Neutrophil (primary cell): ENCODE data around the gene HJURP.

Experiments
- H3K27ac ChIP-seq: fragments of 200-600 bp; sonication (generic); 2 replicates; pipeline ENCODE4 v1.5.1; 2016; ENCODE audit warnings: mild to moderate bottlenecking, moderate library complexity
- H3K27me3 ChIP-seq: fragments of 200-600 bp; sonication (generic); 2 replicates; pipeline ENCODE4 v1.6.0; 2016; ENCODE audit warnings: mild to moderate bottlenecking
- H3K36me3 ChIP-seq: fragments of 200-600 bp; sonication (generic); 2 replicates; pipeline ENCODE4 v1.5.1; 2017
- H3K4me1 ChIP-seq, 2 experiments: fragments of 200-600 bp in 1 of 2; sonication (generic) in 1 of 2; 1 replicate in 1 of 2; 2 replicates in 1 of 2; pipeline versions ENCODE4 v1.5.1 to v1.6.1; 2013 to 2016; ENCODE audit warnings: low read depth in 1 of 2, low read length in 1 of 2, mild to moderate bottlenecking in 1 of 2, moderate library complexity in 1 of 2; ENCODE audit not compliant: control insufficient read depth in 1 of 2, insufficient read depth in 1 of 2
- H3K4me3 ChIP-seq, 2 experiments: fragments of 200-600 bp in 1 of 2; sonication (generic) in 1 of 2; 1 replicate in 1 of 2; 2 replicates in 1 of 2; pipeline ENCODE4 v1.5.1; 2013 to 2016; ENCODE audit warnings: low read depth in 1 of 2, low read length in 1 of 2, mild to moderate bottlenecking in 1 of 2, moderate library complexity in 1 of 2
- H3K9me3 ChIP-seq: fragments of 200-600 bp; sonication (generic); 2 replicates; pipeline ENCODE4 v1.5.1; 2016
- CTCF ChIP-seq: fragments of 200-600 bp; sonication (generic); IDR thresholded peaks from 2 replicates; pipeline ENCODE4 v1.5.1; 2016; ENCODE audit warnings: antibody characterized with exemption

Gene HJURP

DNA sequence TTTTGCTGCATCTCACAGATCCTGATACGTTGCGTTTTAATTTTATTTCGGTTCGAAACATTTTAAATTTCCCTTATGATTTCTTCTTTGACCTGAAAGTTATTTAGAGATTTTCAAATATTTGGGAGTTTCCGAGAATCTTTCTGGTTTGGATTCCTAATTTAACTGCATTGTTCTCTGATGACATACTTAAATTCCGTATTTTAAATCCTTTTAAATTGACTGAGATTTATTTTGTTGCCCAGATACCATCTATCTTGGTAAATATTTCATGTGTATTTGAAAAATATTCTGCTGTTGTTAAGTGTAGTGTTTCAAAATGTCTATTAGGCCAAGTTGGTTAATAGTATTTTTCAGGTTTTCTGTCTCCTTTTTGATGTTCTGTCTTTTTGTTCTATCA is 38.5 kb downstream of the HJURP start:
- Histone ChIP-seq H3K27me3 (peaks cover 9% of the 10 kb centered on the region), H3K9me3 (no peaks in the 10 kb centered on the region), H3K36me3 (no peaks in the 10 kb centered on the region), H3K4me3 (no peak overlapping the region), H3K4me1 (no peaks in the 10 kb centered on the region), H3K27ac (no peak overlapping the region)
- no peak for TF ChIP-seq CTCF

DNA sequence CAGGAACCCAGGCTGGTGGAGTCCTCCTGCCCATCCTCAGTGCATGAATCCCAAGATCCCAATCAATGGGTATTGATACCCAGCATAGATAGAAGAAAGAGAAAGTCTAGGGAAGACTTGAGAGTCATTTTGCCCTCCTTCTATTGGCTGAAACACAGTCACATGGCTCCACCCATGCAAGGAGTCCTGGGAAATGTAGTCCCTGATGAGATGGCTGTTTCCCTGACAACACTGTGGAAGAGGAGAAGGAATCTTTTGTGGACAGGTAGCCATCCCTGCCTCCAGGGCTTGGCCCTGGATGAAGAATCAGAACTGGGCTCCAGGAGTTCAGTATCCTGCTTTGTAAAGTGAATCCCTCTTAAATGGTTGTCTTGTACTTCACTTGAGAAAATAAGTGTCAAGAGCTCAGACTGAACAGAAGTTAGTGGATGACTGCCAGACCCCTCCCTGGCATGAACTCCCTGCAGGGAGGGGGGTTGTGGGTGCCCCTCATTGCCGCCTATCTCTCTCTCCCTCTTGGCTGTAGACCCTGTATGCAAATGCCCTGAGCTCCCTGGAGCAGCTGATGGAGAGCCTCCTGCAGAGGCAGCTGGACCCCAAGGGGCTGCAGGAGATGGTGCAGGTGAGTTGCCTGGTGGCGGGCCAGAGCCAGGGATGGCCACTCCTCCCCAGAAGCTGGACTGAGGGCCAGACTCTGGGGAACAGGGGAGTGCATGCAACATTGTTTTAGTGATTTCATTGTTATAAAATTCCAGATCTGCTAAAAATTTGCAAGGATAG is 40.1 kb downstream of the HJURP start:
- H3K9me3 ChIP-seq: no peaks in the 10 kb centered on the region
- H3K36me3 ChIP-seq: no peaks in the 10 kb centered on the region
- peaks cover 9% of the 10 kb centered on the region for H3K27me3 ChIP-seq
- H3K4me3 ChIP-seq: no peak overlapping the region
- TF ChIP-seq CTCF: no peak
- H3K4me1 ChIP-seq: no peaks in the 10 kb centered on the region
- H3K27ac ChIP-seq: no peak overlapping the region

- no peaks in the 10 kb centered on the region for H3K36me3 ChIP-seq
- H3K27ac ChIP-seq: no peak overlapping the region
- no peaks in the 10 kb centered on the region for H3K9me3 ChIP-seq
Observed at GRCh38 chr2:233813236-233814055, 40.9 kb downstream of the HJURP start.

DNA sequence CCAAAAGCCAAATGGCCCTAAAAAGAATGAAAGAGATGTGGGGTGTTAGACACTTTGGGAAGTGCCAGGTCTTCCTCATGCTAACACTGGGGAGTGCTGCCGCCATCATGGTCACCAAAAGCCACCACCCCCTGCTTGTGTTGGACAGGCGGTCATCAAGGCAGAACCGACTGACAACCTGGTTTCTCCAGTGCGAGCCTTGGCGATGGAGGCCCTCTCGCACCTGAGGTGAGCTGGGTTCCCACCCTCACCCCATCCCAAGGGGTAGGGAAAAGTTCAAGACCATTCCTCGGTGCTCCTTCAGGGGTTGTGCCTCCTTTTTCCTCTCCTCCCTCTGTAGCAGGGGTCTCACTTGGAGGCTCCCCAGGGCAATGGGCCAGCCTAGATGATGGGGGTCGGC is 42.6 kb downstream of the HJURP start:
- no peak for TF ChIP-seq CTCF
- peaks cover 9% of the 10 kb centered on the region for H3K27me3 ChIP-seq

More at GRCh38 chr2:233813236-233814055, 40.9 kb downstream of the HJURP start:
- H3K27me3 ChIP-seq: peaks cover 9% of the 10 kb centered on the region
- H3K4me1 ChIP-seq: no peaks in the 10 kb centered on the region
- H3K4me3 ChIP-seq: no peak overlapping the region
- TF ChIP-seq CTCF: no peak

GRCh38 chr2:233811087-233811486 is 43.2 kb downstream of the HJURP start:
- no peaks in the 10 kb centered on the region for H3K9me3 ChIP-seq
- H3K36me3 ChIP-seq: no peaks in the 10 kb centered on the region
- H3K27ac ChIP-seq: no peak overlapping the region
- H3K27me3 ChIP-seq: peaks cover 9% of the 10 kb centered on the region
- no peak overlapping the region for H3K4me3 ChIP-seq
- TF ChIP-seq CTCF: no peak
- no peaks in the 10 kb centered on the region for H3K4me1 ChIP-seq

More for the DNA sequence above, 42.6 kb downstream of the HJURP start:
- H3K27ac ChIP-seq: no peak overlapping the region
- H3K4me3 ChIP-seq: no peak overlapping the region
- H3K4me1 ChIP-seq: no peaks in the 10 kb centered on the region
- H3K9me3 ChIP-seq: no peaks in the 10 kb centered on the region
- no peaks in the 10 kb centered on the region for H3K36me3 ChIP-seq
